Measurements from ENCODE around the gene STC2.

The STC2 gene

GRCh38 chr5:173328844-173329490, 753 bp upstream of the STC2 start:
- no peak for DNase-seq

- DNase-seq: no peak
These were observed 898 bp downstream of the STC2 start for GRCh38 chr5:173327084-173327947.

- DNase-seq: no peak
These were observed 1.7 kb downstream of the STC2 start for GRCh38 chr5:173326501-173326960.

- no peak for DNase-seq
These were observed 3.0 kb downstream of the STC2 start for GRCh38 chr5:173325091-173325698.

GRCh38 chr5:173324115-173325001, 3.9 kb downstream of the STC2 start:
- no peak for DNase-seq

GRCh38 chr5:173323799-173324114, 4.5 kb downstream of the STC2 start:
- DNase-seq: no peak

- no peak for DNase-seq
These were observed 5.0 kb downstream of the STC2 start for GRCh38 chr5:173323106-173323798.

- DNase-seq: no peak
These were observed 6.3 kb downstream of the STC2 start for GRCh38 chr5:173321886-173322285.

GRCh38 chr5:173320259-173320658, 8.0 kb downstream of the STC2 start:
- DNase-seq: no peak

GRCh38 chr5:173319646-173320045, 8.6 kb downstream of the STC2 start:
- no peak for DNase-seq

- no peak for DNase-seq
These were observed 9.2 kb downstream of the STC2 start for GRCh38 chr5:173318881-173319620.

- no peak for DNase-seq
These were observed 9.9 kb downstream of the STC2 start for GRCh38 chr5:173318330-173318729.

- no peak for DNase-seq
These were observed 10.4 kb downstream of the STC2 start for GRCh38 chr5:173317852-173318251.

- no peak for DNase-seq
These were observed 11.0 kb downstream of the STC2 start for GRCh38 chr5:173317091-173317730.

- no peak for DNase-seq
These were observed 11.7 kb downstream of the STC2 start for GRCh38 chr5:173316339-173317020.

- no peak for DNase-seq
These were observed 12.5 kb downstream of the STC2 start for GRCh38 chr5:173315495-173316338.

GRCh38 chr5:173314166-173314952, 13.9 kb downstream of the STC2 start:
- no peak for DNase-seq

GRCh38 chr5:173313351-173313801, 14.8 kb downstream of the STC2 start:
- no peak for DNase-seq

GRCh38 chr5:173312821-173313220, 15.4 kb downstream of the STC2 start:
- no peak for DNase-seq

Measured in activated effector memory CD4-positive, alpha-beta T cell treated with anti-CD3 and anti-CD28 coated beads, Interleukin-2, amount 50 U/mL, for 16 hours (primary cell).